K562 (cell line): Measurements from ENCODE around the gene RAB1B. TPM values are rescaled to one million over a fixed set of nuclear protein-coding genes. Genes with fewer than 3 reads are reported as not detected.
A peak's percentile ranks its signal among the peaks of the same experiment; 100 is the strongest.

Experiments
- ADNP ChIP-seq: fragments of 200-800 bp; sonication (Bioruptor generic); IDR thresholded peaks from 2 replicates; pipeline ENCODE4 v1.6.1; 2016; ENCODE audit warnings: missing genetic modification characterization, missing compliant biosample characterization
- ATF4 ChIP-seq: fragments of 450-650 bp; formaldehyde crosslinking; IDR thresholded peaks from 2 replicates; pipeline ENCODE4 v1.4.0; 2022; ENCODE audit warnings: mild to moderate bottlenecking, moderate library complexity
- BMI1 ChIP-seq: fragments of 150-350 bp; IDR thresholded peaks from 2 replicates; pipeline ENCODE4 v1.6.1; 2014; ENCODE audit warnings: low read length
- C11orf30 ChIP-seq: fragments of 450-650 bp; IDR thresholded peaks from 2 replicates; pipeline ENCODE4 v1.6.1; 2016; ENCODE audit warnings: low read depth, mild to moderate bottlenecking
- CHD2 ChIP-seq: IDR thresholded peaks from 2 replicates; pipeline ENCODE4 v1.6.1; 2011; ENCODE audit warnings: low read depth, low read length
- FUS ChIP-seq: fragments of 200-400 bp; formaldehyde crosslinking; optimal IDR thresholded peaks from 2 replicates; pipeline ENCODE3; 2017; ENCODE audit warnings: low read depth, low read length
- IRF9 ChIP-seq: fragments of 450-650 bp; IDR thresholded peaks from 2 replicates; pipeline ENCODE4 v1.6.1; 2016; ENCODE audit warnings: missing biosample characterization, missing genetic modification characterization
- JUND ChIP-seq, 2 experiments: IDR thresholded peaks; 2 replicates in 1 of 2; 3 replicates in 1 of 2; pipeline ENCODE4 v1.6.1; 2011; ENCODE audit warnings: borderline replicate concordance in 2 of 2, low read depth in 2 of 2, low read length in 2 of 2, improper control_type of control experiment in 1 of 2, missing biosample characterization in 1 of 2, missing genetic modification characterization in 1 of 2, missing genetic modification reagents in 1 of 2
- LCOR ChIP-seq: sonication (generic); formaldehyde crosslinking; IDR thresholded peaks from 2 replicates; pipeline ENCODE4 v1.8.0; 2022; ENCODE audit warnings: mild to moderate bottlenecking, missing genetic modification reagents
- NEUROD1 ChIP-seq: fragments of 150-350 bp; IDR thresholded peaks from 2 replicates; pipeline ENCODE4 v1.6.1; 2014; ENCODE audit warnings: borderline replicate concordance, low read length, low read depth; ENCODE audit not compliant: partially characterized antibody
- SP1 ChIP-seq: sonication (generic); formaldehyde crosslinking; IDR thresholded peaks from 2 replicates; pipeline ENCODE4 v1.8.1; 2022; ENCODE audit warnings: mild to moderate bottlenecking, missing genetic modification reagents
- SRF ChIP-seq, 2 experiments: fragments of 250-450, 450-650 bp in 1 of 2; sonication (Bioruptor Pico) in 1 of 2; sonication (generic) in 1 of 2; formaldehyde crosslinking; IDR thresholded peaks; 2 replicates each; pipeline versions ENCODE4 v1.5.0 to v1.5.1; 2020 to 2022; ENCODE audit warnings: mild to moderate bottlenecking in 1 of 2, missing genetic modification reagents in 1 of 2
- TCF7L2 ChIP-seq: fragments of 150-350 bp; IDR thresholded peaks from 2 replicates; pipeline ENCODE4 v1.6.1; 2016; ENCODE audit warnings: low read depth, mild to moderate bottlenecking, low read length, moderate library complexity
- YY1 ChIP-seq, 3 experiments: IDR thresholded peaks; 2 replicates each; pipeline ENCODE4 v1.6.1; 2011; ENCODE audit warnings: low read length in 2 of 3, mild to moderate bottlenecking in 2 of 3, moderate library complexity in 2 of 3, borderline replicate concordance in 1 of 3, control low read depth in 1 of 3, low read depth in 1 of 3; ENCODE audit not compliant: insufficient read depth in 3 of 3, insufficient replicate concordance in 2 of 3, control insufficient read depth in 1 of 3, insufficient read length in 1 of 3; ENCODE audit errors: extremely low read depth in 1 of 3
- ZNF280B ChIP-seq: fragments of 250-450 bp; sonication (Bioruptor Pico); IDR thresholded peaks from 2 replicates; pipeline ENCODE4 v1.5.1; 2021; ENCODE audit warnings: mild to moderate bottlenecking
- ZNF518B ChIP-seq: fragments of 250-450 bp; sonication (Bioruptor Pico); IDR thresholded peaks from 2 replicates; pipeline ENCODE4 v1.5.0; 2021; ENCODE audit warnings: mild to moderate bottlenecking, moderate library complexity
- polyA plus RNA-seq, 8 experiments: library from polyadenylated mRNA; depleted of rRNA in 4 of 8; stranded (reverse) in 5 of 8; unstranded in 3 of 8; fragments of >200 nt; fragmentation: Nextera tagmentation in 2 of 8; fragmentation: Illumina TruSeq in 1 of 8; extraction: Ambion mirVana in 2 of 8; extraction: Trizol in 1 of 8; gene quantifications; 2 replicates each; pipeline versions ENCODE4 v1.2.1 to v1.2.3, GENCODE V29; 2011 to 2014; ENCODE audit warnings: inconsistent platforms in 1 of 8, missing spikeins in 1 of 8
- total RNA-seq, 7 experiments: library from RNA; depleted of rRNA in 6 of 7; stranded (reverse); fragments of >200 nt in 6 of 7; fragmentation: Illumina TruSeq in 2 of 7; extraction: Trizol in 2 of 7; gene quantifications; 2 replicates each; pipeline versions ENCODE4 v1.2.1 to v1.2.3, GENCODE V29; 2011 to 2021; ENCODE audit warnings: low replicate concordance in 1 of 7

RAB1B gene
- total and polyA plus RNA-seq, 9 of the 15 experiments (the other 6 are each of a cell fraction or from before 2014, with no cell fraction given), result 5.6 to 146 (median 98.6) TPM

GRCh38 chr11:66282468-66283455, 14.3 kb downstream of the RAB1B start (continued):
- no peak for TF ChIP-seq ZNF518B
- 0 out of 4 replicates have a peak, but pooled peaks of 1 of the 2 experiments have one; percentile 26 for TF ChIP-seq SRF (CRISPR knock-in tag; IDR thresholded peaks at IDR 0.05)
- TF ChIP-seq FUS, result no peak
- TF ChIP-seq LCOR (CRISPR knock-in tag), result peak; percentile 65; the same call in 1 of the 2 replicates
- TF ChIP-seq C11orf30, result no peak
- 0 out of 2 replicates have a peak, but pooled peaks have one; percentile 38 for TF ChIP-seq ATF4
- peak; percentile 33; the same call in 1 of the 2 replicates for TF ChIP-seq CHD2
- peak; percentile 84 for TF ChIP-seq SP1
- TF ChIP-seq JUND (IDR thresholded peaks at IDR 0.05; ENCODE audit: borderline replicate concordance, low read depth, low read length), result peak; percentile 55
- TF ChIP-seq JUND (tag; IDR thresholded peaks at IDR 0.05; ENCODE audit: borderline replicate concordance, low read depth, low read length), result no peak; the same call in 2 of the 3 replicates
- no peak for TF ChIP-seq ADNP (tag)
- no peak for TF ChIP-seq ZNF280B (CRISPR knock-in tag)
- TF ChIP-seq YY1 (IDR thresholded peaks at IDR 0.05; ENCODE audit: borderline replicate concordance in 1 of 3, control insufficient read depth in 1 of 3, extremely low read depth in 1 of 3, insufficient read depth in 3 of 3, insufficient read length in 1 of 3, insufficient replicate concordance in 2 of 3, low read depth in 1 of 3, low read length in 2 of 3), result peak in 2 of 3 experiments; percentile 28 to 76
- TF ChIP-seq IRF9 (tag), result no peak
- peak; percentile 100 for TF ChIP-seq BMI1
- no peak for TF ChIP-seq TCF7L2
- peak; percentile 100 for TF ChIP-seq NEUROD1
